Osteoblast (primary cell): ENCODE results near the gene ATM. TPM values are rescaled to one million over a fixed set of nuclear protein-coding genes. Genes with fewer than 3 reads are reported as not detected.

Source experiments
- DNase-seq: peaks from one replicate; pipeline ENCODE4 v3.0.0; 2011; ENCODE audit warnings: low spot score, mixed read lengths; ENCODE audit not compliant: insufficient read length; ENCODE audit errors: missing footprints
- H2AFZ ChIP-seq: 2 replicates; pipeline ENCODE4 v1.6.0; 2011; ENCODE audit warnings: mild to moderate bottlenecking, low read length
- H3K27ac ChIP-seq: 2 replicates; pipeline ENCODE4 v1.5.1; 2011; ENCODE audit warnings: mild to moderate bottlenecking, low read depth, low read length, moderate library complexity
- H3K27me3 ChIP-seq: 2 replicates; pipeline ENCODE4 v1.6.0; 2012; ENCODE audit warnings: mild to moderate bottlenecking, control low read depth, inconsistent platforms, low read length, moderate library complexity; ENCODE audit not compliant: insufficient read depth
- H3K36me3 ChIP-seq: 2 replicates; pipeline ENCODE4 v1.5.1; 2011; ENCODE audit warnings: mild to moderate bottlenecking, low read length, control low read depth, moderate library complexity; ENCODE audit not compliant: insufficient read depth
- H3K4me1 ChIP-seq: 2 replicates; pipeline ENCODE4 v1.5.1; 2011; ENCODE audit warnings: mild to moderate bottlenecking, low read length, control low read depth, moderate library complexity; ENCODE audit not compliant: insufficient read depth
- H3K4me2 ChIP-seq: 2 replicates; pipeline ENCODE4 v1.6.0; 2011; ENCODE audit warnings: mild to moderate bottlenecking, low read length; ENCODE audit not compliant: insufficient read depth
- H3K4me3 ChIP-seq: fragments of 200-600 bp; sonication (generic); 3 replicates; pipeline ENCODE4 v1.5.1; 2012; ENCODE audit warnings: mild to moderate bottlenecking, low read length, inconsistent platforms; ENCODE audit not compliant: insufficient read depth
- H3K79me2 ChIP-seq: 2 replicates; pipeline ENCODE4 v1.6.0; 2012; ENCODE audit warnings: mild to moderate bottlenecking, low read length, control low read depth, inconsistent platforms; ENCODE audit not compliant: insufficient read depth
- H3K9me3 ChIP-seq: 2 replicates; pipeline ENCODE4 v1.5.1; 2011; ENCODE audit warnings: low read depth, low read length, control low read depth
- H4K20me1 ChIP-seq: 2 replicates; pipeline ENCODE4 v1.6.0; 2012; ENCODE audit warnings: mild to moderate bottlenecking, low read length, control low read depth; ENCODE audit not compliant: insufficient read depth
- CTCF ChIP-seq: IDR thresholded peaks from 2 replicates; pipeline ENCODE4 v1.5.1; 2011; ENCODE audit warnings: mild to moderate bottlenecking, low read depth, low read length, moderate library complexity; ENCODE audit errors: extremely low read depth
- total RNA-seq: library from RNA; depleted of rRNA; stranded (reverse); fragments of >200 nt; gene quantifications from 2 replicates; pipeline ENCODE4 v1.2.3, GENCODE V29; 2012

Gene ATM
- total RNA-seq, 1 donor = 172 TPM

GRCh38 chr11:108398439-108398838 lies 175.6 kb downstream of the ATM start:
- H3K79me2 ChIP-seq = no peaks in the 10 kb centered on the region
- H3K4me1 ChIP-seq = no peaks in the 10 kb centered on the region
- no peaks in the 10 kb centered on the region for H4K20me1 ChIP-seq
- no peaks in the 10 kb centered on the region for H3K9me3 ChIP-seq
- no peak for DNase-seq
- H3K4me3 ChIP-seq = no peak overlapping the region
- no peaks in the 10 kb centered on the region for H3K36me3 ChIP-seq
- H3K4me2 ChIP-seq = no peak overlapping the region
- no peaks in the 10 kb centered on the region for H3K27me3 ChIP-seq
- TF ChIP-seq CTCF = no peak
- no peak overlapping the region for H3K27ac ChIP-seq
- H2AFZ ChIP-seq = no peak overlapping the region

- H3K4me1 ChIP-seq = no peaks in the 10 kb centered on the region
- TF ChIP-seq CTCF = no peak
- DNase-seq = no peak
- no peak overlapping the region for H3K27ac ChIP-seq
- no peak overlapping the region for H2AFZ ChIP-seq
- no peaks in the 10 kb centered on the region for H3K79me2 ChIP-seq
- no peaks in the 10 kb centered on the region for H4K20me1 ChIP-seq
- H3K27me3 ChIP-seq = no peaks in the 10 kb centered on the region
- no peaks in the 10 kb centered on the region for H3K9me3 ChIP-seq
- no peaks in the 10 kb centered on the region for H3K36me3 ChIP-seq
- no peak overlapping the region for H3K4me2 ChIP-seq
- H3K4me3 ChIP-seq = no peak overlapping the region
These were observed 179.4 kb downstream of the ATM start for GRCh38 chr11:108402241-108402640.

- no peak for DNase-seq
These were observed 180.2 kb downstream of the ATM start for GRCh38 chr11:108403052-108403451.

GRCh38 chr11:108405706-108406105 lies 182.8 kb downstream of the ATM start:
- no peak for DNase-seq
- no peaks in the 10 kb centered on the region for H3K36me3 ChIP-seq
- no peak overlapping the region for H3K27ac ChIP-seq
- H3K4me3 ChIP-seq = no peak overlapping the region
- H3K27me3 ChIP-seq = no peaks in the 10 kb centered on the region
- H4K20me1 ChIP-seq = no peaks in the 10 kb centered on the region
- H3K9me3 ChIP-seq = no peaks in the 10 kb centered on the region
- H2AFZ ChIP-seq = no peak overlapping the region
- no peak overlapping the region for H3K4me2 ChIP-seq
- TF ChIP-seq CTCF = no peak
- no peaks in the 10 kb centered on the region for H3K79me2 ChIP-seq
- H3K4me1 ChIP-seq = no peaks in the 10 kb centered on the region

More at GRCh38 chr11:108403052-108403451, 180.2 kb downstream of the ATM start:
- H2AFZ ChIP-seq = no peak overlapping the region
- no peaks in the 10 kb centered on the region for H3K79me2 ChIP-seq
- H3K9me3 ChIP-seq = no peaks in the 10 kb centered on the region
- no peak for TF ChIP-seq CTCF
- H3K27ac ChIP-seq = no peak overlapping the region
- no peaks in the 10 kb centered on the region for H3K4me1 ChIP-seq
- no peaks in the 10 kb centered on the region for H3K36me3 ChIP-seq
- H4K20me1 ChIP-seq = no peaks in the 10 kb centered on the region
- H3K4me3 ChIP-seq = no peak overlapping the region
- H3K27me3 ChIP-seq = no peaks in the 10 kb centered on the region
- H3K4me2 ChIP-seq = no peak overlapping the region
